Gastrocnemius medialis (tissue), 4 donors: ENCODE data around the gene MPV17L.

Source experiments
- POLR2A ChIP-seq, 2 donors: fragments of 450-650 bp; IDR thresholded peaks; one replicate each; pipeline ENCODE4 v1.6.1; 2017; ENCODE audit warnings: antibody characterized with exemption in 2 of 2, mild to moderate bottlenecking in 2 of 2, moderate library complexity in 2 of 2
- TF ChIP-seq, protein P1 (sequence below), 5 experiments: fragments of 450-650 bp in 3 of 5; fragments of 200-600 bp in 2 of 5; sonication (generic) in 2 of 5; IDR thresholded peaks in 4 of 5; conservative IDR thresholded peaks in 1 of 5; 1 replicate in 4 of 5; 2 replicates in 1 of 5; pipeline ENCODE4 v1.5.1; 2016 to 2019; ENCODE audit warnings: antibody characterized with exemption in 5 of 5, mild to moderate bottlenecking in 3 of 5, moderate library complexity in 3 of 5

DNA sequence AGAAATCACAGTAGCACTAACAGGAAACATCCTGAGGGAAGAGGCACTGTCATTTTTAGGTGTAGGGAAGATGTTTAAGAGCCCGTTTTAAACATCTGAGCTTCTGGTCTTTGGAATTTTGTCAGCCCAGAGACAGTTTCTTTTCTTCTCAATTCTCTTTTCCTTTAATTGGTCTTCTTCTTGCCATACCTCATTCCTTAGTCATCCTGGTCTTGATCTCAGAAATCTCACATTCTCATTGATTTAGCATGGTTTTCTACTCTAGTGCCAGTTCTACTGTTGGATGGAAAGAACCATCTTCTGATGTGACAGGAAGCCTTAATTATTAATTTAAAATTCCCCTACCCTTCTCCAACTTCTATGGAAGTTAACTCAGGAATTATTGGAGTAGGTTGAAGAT lies 64.2 kb downstream of the MPV17L start:
- no peak for TF ChIP-seq POLR2A (IDR thresholded peaks at IDR 0.05)
- TF ChIP-seq, protein P1, sequence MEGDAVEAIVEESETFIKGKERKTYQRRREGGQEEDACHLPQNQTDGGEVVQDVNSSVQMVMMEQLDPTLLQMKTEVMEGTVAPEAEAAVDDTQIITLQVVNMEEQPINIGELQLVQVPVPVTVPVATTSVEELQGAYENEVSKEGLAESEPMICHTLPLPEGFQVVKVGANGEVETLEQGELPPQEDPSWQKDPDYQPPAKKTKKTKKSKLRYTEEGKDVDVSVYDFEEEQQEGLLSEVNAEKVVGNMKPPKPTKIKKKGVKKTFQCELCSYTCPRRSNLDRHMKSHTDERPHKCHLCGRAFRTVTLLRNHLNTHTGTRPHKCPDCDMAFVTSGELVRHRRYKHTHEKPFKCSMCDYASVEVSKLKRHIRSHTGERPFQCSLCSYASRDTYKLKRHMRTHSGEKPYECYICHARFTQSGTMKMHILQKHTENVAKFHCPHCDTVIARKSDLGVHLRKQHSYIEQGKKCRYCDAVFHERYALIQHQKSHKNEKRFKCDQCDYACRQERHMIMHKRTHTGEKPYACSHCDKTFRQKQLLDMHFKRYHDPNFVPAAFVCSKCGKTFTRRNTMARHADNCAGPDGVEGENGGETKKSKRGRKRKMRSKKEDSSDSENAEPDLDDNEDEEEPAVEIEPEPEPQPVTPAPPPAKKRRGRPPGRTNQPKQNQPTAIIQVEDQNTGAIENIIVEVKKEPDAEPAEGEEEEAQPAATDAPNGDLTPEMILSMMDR (IDR thresholded peaks at IDR 0.05 in 4 of 5, conservative IDR thresholded peaks at IDR 0.05 in 1 of 5): no peak
